ENCODE data around the gene TXNL4A. TPM values are rescaled to one million over a fixed set of nuclear protein-coding genes. Genes with fewer than 3 reads are reported as not detected.
A peak's percentile ranks its signal among the peaks of the same experiment; 100 is the strongest.

Gene TXNL4A
- total and polyA plus RNA-seq, 8 donors: 54.7 to 106 (median 69.3) TPM

DNA sequence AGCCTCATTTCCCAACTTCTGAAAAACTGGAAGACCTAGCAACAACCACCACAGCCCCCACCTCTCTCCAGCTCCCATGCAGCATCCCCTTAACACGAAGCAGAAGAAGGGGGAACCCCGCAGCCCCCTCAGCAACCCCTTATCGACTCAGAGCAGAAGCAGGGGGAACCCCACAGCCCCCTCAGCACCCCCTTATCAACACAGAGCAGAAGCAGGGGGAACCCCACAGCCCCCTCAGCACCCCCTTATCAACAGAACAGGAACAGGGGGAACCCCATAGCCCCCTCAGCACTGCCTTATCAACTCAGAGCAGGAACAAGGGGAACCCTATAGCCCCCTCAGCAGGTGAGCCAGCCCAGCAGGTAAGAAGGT, 43.6 kb downstream of the TXNL4A start:
- TF ChIP-seq, protein P1, sequence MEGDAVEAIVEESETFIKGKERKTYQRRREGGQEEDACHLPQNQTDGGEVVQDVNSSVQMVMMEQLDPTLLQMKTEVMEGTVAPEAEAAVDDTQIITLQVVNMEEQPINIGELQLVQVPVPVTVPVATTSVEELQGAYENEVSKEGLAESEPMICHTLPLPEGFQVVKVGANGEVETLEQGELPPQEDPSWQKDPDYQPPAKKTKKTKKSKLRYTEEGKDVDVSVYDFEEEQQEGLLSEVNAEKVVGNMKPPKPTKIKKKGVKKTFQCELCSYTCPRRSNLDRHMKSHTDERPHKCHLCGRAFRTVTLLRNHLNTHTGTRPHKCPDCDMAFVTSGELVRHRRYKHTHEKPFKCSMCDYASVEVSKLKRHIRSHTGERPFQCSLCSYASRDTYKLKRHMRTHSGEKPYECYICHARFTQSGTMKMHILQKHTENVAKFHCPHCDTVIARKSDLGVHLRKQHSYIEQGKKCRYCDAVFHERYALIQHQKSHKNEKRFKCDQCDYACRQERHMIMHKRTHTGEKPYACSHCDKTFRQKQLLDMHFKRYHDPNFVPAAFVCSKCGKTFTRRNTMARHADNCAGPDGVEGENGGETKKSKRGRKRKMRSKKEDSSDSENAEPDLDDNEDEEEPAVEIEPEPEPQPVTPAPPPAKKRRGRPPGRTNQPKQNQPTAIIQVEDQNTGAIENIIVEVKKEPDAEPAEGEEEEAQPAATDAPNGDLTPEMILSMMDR (IDR thresholded peaks at IDR 0.05): no peak
- DNase-seq: peak in 1 of 4 donors; percentile 12
- Histone ChIP-seq H3K4me3 (no peak overlapping the region), H3K36me3 (peaks cover 4 to 46% of the 10 kb centered on the region in 2 donors), H3K9me3 (no peaks in the 10 kb centered on the region), H3K27ac (no peak overlapping the region), H3K27me3 (no peaks in the 10 kb centered on the region), H3K4me1 (peaks cover 24 to 32% of the 10 kb centered on the region in 2 donors)
- intact Hi-C loops (cut with DNase I): no loop called here
- no peak for ATAC-seq

DNA sequence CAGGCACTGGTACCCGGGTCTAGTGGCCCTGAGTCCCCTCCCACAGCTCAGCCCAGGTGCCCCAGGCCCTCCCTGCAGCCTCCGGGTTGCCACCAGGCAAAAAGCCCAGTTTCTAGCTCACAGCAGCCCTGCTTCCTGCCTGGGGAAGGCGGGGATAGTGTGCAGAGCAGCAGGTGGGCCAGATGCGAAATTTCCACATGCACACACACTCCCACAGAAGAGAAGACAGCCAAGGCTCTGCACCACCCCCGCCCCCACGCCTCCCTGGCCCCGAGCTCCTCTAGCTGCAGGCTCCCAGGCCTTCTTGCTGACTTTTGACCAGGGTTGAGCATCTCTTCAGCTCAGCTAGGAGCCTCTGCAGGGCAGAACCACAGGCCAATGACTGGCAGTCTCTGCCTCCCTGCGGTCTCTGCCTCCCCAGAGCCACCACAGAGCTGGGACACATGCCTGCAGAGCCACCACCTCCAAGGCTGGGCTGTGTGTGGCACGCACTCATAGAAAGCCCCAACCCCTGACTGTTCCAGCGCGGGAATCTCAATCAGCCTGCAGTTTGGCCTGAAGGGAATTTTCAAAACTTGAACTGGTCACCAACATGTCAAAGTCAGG, 44.1 kb downstream of the TXNL4A start:
- H3K36me3 ChIP-seq: peaks cover 4 to 48% of the 10 kb centered on the region in 2 donors
- TF ChIP-seq, protein P1 (IDR thresholded peaks at IDR 0.05): no peak
- no peak overlapping the region for H3K4me3 ChIP-seq
- H3K27me3 ChIP-seq: no peaks in the 10 kb centered on the region
- no peaks in the 10 kb centered on the region for H3K9me3 ChIP-seq
- ATAC-seq (no peak), DNase-seq (peak in 1 of 4 donors; percentile 29)
- intact Hi-C loops (cut with DNase I): no loop called here
- H3K27ac ChIP-seq: no peak overlapping the region
- H3K4me1 ChIP-seq: peaks cover 20 to 27% of the 10 kb centered on the region in 2 donors

DNA sequence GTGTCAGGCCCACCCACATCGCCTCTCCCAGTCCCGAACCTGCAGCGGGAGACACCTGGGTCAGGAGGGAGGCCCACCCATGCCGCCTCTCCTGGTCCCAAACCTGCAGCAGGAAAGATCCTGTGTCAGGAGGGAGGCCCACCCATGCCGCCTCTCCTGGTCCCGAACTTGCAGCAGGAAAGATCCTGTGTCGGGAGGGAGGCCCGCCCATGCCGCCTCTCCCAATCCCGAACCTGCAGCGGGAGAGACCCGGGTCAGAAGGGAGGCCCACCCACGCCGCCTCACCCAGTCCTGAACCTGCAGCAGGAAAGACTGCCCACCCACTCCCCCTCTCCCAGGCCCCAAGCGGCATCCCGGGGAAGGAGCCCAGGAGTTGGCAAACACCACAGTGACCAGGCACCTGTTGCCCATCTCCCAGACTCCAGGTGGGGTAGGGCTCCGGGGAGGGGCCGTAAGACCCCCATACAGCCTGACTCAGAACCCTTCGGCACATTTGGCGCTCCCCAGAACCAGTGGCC, 44.7 kb downstream of the TXNL4A start:
- Histone ChIP-seq H3K9me3 (no peaks in the 10 kb centered on the region), H3K4me3 (no peak overlapping the region), H3K27me3 (no peaks in the 10 kb centered on the region), H3K27ac (no peak overlapping the region), H3K4me1 (peaks cover 16 to 21% of the 10 kb centered on the region in 2 donors), H3K36me3 (peaks cover 4 to 50% of the 10 kb centered on the region in 2 donors)
- TF ChIP-seq, protein P1 (IDR thresholded peaks at IDR 0.05): no peak
- ATAC-seq (no peak), DNase-seq (no peak)
- intact Hi-C loops (cut with DNase I): no loop called here

DNA sequence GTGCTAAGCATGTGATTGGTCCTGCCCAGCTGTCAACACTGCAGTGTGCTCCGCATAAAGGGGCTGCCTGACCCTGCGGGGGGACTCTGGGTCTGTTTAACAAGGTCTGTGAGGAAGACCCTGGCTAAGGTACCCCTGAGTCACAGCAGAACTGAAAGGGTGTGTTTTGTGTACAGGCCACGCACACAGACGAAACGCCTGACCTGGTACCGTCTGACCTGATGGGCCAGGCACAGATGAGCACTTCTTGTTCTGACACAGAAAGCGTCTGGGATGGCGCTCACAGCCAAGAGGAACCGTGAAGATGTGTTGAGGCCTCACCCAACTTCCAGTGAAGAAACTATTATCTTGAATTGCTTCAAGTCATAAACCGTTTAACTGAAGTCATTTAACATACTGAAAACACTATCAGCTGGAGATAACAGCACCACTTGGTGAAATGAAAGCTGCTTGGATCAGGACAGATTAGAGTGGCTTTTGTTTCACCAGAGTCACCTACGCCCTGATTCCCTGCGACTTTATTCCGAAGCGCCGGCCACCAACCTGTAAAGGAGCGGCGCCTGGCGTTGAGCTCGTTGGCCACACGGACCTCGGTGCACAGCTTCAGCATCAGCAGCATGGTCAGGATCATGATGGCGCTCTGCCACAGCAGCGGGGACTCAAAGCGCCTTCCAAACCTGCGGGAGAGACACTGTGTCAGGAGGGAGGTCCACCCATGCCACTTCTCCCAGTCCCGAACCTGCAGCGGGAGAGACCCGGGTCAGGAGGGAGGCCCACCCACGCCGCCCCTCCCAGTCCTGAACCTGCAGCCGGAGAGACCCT, 45.4 kb downstream of the TXNL4A start:
- Histone ChIP-seq H3K4me3 (no peak overlapping the region), H3K36me3 (peaks cover 4 to 52% of the 10 kb centered on the region in 2 donors), H3K27ac (no peak overlapping the region), H3K4me1 (peaks cover 12 to 20% of the 10 kb centered on the region in 2 donors), H3K27me3 (no peaks in the 10 kb centered on the region), H3K9me3 (no peaks in the 10 kb centered on the region)
- intact Hi-C loops (cut with DNase I): no loop called here
- ATAC-seq: no peak
- TF ChIP-seq, protein P1 (IDR thresholded peaks at IDR 0.05): no peak
- DNase-seq: peak in 1 of 4 donors; percentile 25

DNA sequence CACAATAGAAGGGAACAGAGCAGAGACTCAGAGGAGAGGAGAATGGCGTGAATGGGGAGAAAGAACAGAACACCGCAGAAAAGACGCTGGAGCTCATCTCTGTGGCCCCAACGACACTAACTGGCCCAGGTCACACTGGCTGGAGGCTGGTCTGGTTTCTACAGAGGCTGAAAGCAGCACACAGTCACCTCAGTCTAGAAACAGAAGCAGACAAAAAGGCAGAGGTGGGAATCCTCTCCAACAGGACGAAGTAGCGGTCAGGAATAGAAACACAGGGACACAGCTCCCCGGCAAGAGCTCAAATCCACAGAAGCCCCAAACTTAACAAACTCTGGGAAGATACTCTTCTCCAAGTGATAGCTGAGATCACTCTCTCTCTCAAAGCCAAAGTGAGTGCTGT, 46.2 kb downstream of the TXNL4A start:
- intact Hi-C loops (cut with DNase I): no loop called here
- ATAC-seq: no peak
- peaks cover 4 to 55% of the 10 kb centered on the region in 2 donors for H3K36me3 ChIP-seq

More for the DNA sequence above, 46.2 kb downstream of the TXNL4A start:
- TF ChIP-seq, protein P1 (IDR thresholded peaks at IDR 0.05): no peak
- H3K4me1 ChIP-seq: peaks cover 8 to 14% of the 10 kb centered on the region in 2 donors
- H3K27ac ChIP-seq: no peak overlapping the region
- H3K4me3 ChIP-seq: no peak overlapping the region
- peak in 1 of 4 donors; percentile 19 for DNase-seq
- no peaks in the 10 kb centered on the region for H3K9me3 ChIP-seq
- no peaks in the 10 kb centered on the region for H3K27me3 ChIP-seq

All from left lung (tissue), 10 donors.